HEK293T (cell line): ENCODE measurements around the gene SLC44A5.

ENCODE experiments used
- CTCF ChIA-PET: fragments of 350-600 bp; formaldehyde crosslinking; extraction: SDS; loops from one replicate; lab custom pipeline; 2021; ENCODE audit warnings: antibody characterized with exemption, inconsistent platforms; lab: Yijun Ruan, JAX
- POLR2A ChIA-PET: fragments of 350-600 bp; formaldehyde crosslinking; extraction: SDS; loops from one replicate; lab custom pipeline; 2020; ENCODE audit warnings: antibody characterized with exemption, inconsistent platforms; lab: Yijun Ruan, JAX
- DNase-seq: peaks from one replicate; pipeline ENCODE4 v3.0.0; 2012; ENCODE audit warnings: mixed read lengths; ENCODE audit errors: extremely low spot score
- ARNT ChIP-seq: fragments of 450-650 bp; IDR thresholded peaks from 2 replicates; pipeline ENCODE4 v1.6.1; 2017; ENCODE audit warnings: mild to moderate bottlenecking
- BHLHE40 ChIP-seq: fragments of 450-650 bp; IDR thresholded peaks from 2 replicates; pipeline ENCODE4 v1.6.1; 2016; ENCODE audit warnings: mild to moderate bottlenecking, moderate library complexity, borderline replicate concordance
- CTBP1 ChIP-seq: fragments of 450-650 bp; IDR thresholded peaks from 2 replicates; pipeline ENCODE4 v1.6.1; 2016; ENCODE audit warnings: borderline replicate concordance
- ELF4 ChIP-seq: fragments of 450-650 bp; IDR thresholded peaks from 2 replicates; pipeline ENCODE4 v1.6.1; 2017; ENCODE audit warnings: antibody characterized with exemption
- FOXA1 ChIP-seq: fragments of 450-650 bp; IDR thresholded peaks from 2 replicates; pipeline ENCODE4 v1.6.1; 2016; ENCODE audit warnings: mild to moderate bottlenecking
- FOXK2 ChIP-seq: fragments of 450-650 bp; IDR thresholded peaks from 2 replicates; pipeline ENCODE4 v1.6.1; 2016; ENCODE audit warnings: mild to moderate bottlenecking
- FOXM1 ChIP-seq: fragments of 450-650 bp; IDR thresholded peaks from 2 replicates; pipeline ENCODE4 v1.6.1; 2017; ENCODE audit warnings: mild to moderate bottlenecking, borderline replicate concordance
- HDGF ChIP-seq: fragments of 450-650 bp; IDR thresholded peaks from 2 replicates; pipeline ENCODE4 v1.6.1; 2017; ENCODE audit warnings: antibody characterized with exemption, borderline replicate concordance
- L3MBTL2 ChIP-seq: fragments of 450-650 bp; conservative IDR thresholded peaks from 2 replicates; pipeline ENCODE4 v1.6.1; 2016; ENCODE audit warnings: mild to moderate bottlenecking
- LEF1 ChIP-seq: fragments of 450-650 bp; IDR thresholded peaks from 2 replicates; pipeline ENCODE4 v1.6.1; 2017; ENCODE audit warnings: mild to moderate bottlenecking, borderline replicate concordance
- NFRKB ChIP-seq: fragments of 450-650 bp; IDR thresholded peaks from 2 replicates; pipeline ENCODE4 v1.6.1; 2016; ENCODE audit warnings: mild to moderate bottlenecking, moderate library complexity
- SP1 ChIP-seq: fragments of 450-650 bp; IDR thresholded peaks from 2 replicates; pipeline ENCODE4 v1.6.1; 2017
- SUZ12 ChIP-seq: fragments of 450-650 bp; IDR thresholded peaks from 2 replicates; pipeline ENCODE4 v1.6.1; 2016; ENCODE audit warnings: mild to moderate bottlenecking
- TARDBP ChIP-seq: fragments of 450-650 bp; IDR thresholded peaks from 2 replicates; pipeline ENCODE4 v1.6.1; 2016
- ZNF384 ChIP-seq: fragments of 450-650 bp; IDR thresholded peaks from 2 replicates; pipeline ENCODE4 v1.6.1; 2016
- TF ChIP-seq, protein P1 (sequence below): fragments of 450-650 bp; IDR thresholded peaks from 2 replicates; pipeline ENCODE4 v1.6.1; 2016

The SLC44A5 gene

DNA sequence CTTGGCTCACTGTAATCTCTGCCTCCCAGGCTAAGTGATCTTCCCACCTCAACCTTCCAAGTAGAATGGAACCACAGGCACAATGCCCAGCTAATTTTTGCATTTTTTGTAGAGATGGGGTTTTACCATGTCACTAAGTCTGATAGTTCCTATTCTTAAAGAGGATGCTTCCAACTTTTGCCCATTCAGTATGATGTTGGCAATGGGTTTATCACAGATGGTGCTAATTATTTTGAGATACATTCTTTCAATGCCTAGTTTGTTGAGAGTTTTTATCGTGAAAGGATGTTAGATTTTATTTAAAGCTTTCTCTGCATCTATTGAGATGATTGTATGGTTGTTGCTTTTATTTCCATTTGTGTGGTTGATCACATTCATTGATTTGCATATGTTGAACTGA is 103.9 kb downstream of the SLC44A5 start:
- ChIA-PET POLR2A (no interaction called here), CTCF (no interaction called here)

DNA sequence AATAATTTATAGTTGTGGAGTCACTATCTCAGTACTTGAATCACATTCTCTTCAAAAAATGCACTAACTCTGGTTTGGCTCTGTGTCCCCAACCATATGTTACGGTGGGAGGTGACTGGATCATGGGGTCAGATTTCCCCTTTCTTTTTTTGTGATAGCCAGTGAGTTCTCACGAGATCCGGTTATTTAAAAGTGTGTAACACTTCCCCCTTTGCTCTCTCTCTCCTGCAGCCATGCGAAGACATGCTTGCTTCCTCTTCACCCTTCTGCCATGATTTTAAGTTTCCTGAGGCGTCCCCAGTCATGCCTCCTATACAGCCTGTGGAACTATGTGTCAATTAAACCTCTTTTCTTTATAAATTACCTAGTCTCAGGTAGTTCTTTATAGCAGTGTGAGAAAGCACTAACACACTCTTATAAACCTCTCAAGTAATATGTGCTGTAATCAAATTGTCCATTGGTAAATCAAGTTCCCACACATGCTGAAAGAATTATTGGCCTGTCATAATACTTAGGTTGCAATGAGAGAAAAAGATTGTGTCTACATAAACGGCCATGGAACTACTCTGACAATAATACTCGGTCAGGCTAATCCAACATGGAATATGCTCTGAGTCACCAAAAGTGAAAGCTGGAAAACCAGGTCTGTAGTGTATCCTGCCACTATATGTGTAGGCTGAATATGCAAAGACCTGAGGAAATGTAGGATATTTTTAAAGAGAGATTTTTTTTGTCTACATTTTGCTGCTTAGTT is 107.5 kb downstream of the SLC44A5 start:
- POLR2A ChIA-PET = no interaction called here
- TF ChIP-seq NFRKB (no peak), FOXK2 (no peak), LEF1 (no peak), BHLHE40 (no peak), SUZ12 (no peak), ARNT (no peak), FOXA1 (no peak), L3MBTL2 (no peak), SP1 (no peak), CTBP1 (no peak), ZNF384 (no peak), HDGF (no peak), ELF4 (no peak), TARDBP (no peak), FOXM1 (no peak)
- TF ChIP-seq, protein P1, sequence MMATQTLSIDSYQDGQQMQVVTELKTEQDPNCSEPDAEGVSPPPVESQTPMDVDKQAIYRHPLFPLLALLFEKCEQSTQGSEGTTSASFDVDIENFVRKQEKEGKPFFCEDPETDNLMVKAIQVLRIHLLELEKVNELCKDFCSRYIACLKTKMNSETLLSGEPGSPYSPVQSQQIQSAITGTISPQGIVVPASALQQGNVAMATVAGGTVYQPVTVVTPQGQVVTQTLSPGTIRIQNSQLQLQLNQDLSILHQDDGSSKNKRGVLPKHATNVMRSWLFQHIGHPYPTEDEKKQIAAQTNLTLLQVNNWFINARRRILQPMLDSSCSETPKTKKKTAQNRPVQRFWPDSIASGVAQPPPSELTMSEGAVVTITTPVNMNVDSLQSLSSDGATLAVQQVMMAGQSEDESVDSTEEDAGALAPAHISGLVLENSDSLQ = no peak
- CTCF ChIA-PET = no interaction called here
- no peak for DNase-seq

More for the DNA sequence above, 103.9 kb downstream of the SLC44A5 start:
- no peak for TF ChIP-seq ELF4
- TF ChIP-seq NFRKB = no peak
- no peak for TF ChIP-seq ZNF384
- TF ChIP-seq, protein P1 = no peak
- TF ChIP-seq L3MBTL2 = no peak
- TF ChIP-seq FOXM1 = no peak
- TF ChIP-seq FOXK2 = no peak
- TF ChIP-seq LEF1 = no peak
- TF ChIP-seq CTBP1 = no peak
- no peak for TF ChIP-seq SUZ12
- no peak for TF ChIP-seq FOXA1
- no peak for TF ChIP-seq HDGF
- TF ChIP-seq BHLHE40 = no peak
- no peak for TF ChIP-seq ARNT
- no peak for TF ChIP-seq TARDBP
- TF ChIP-seq SP1 = no peak
- no peak for DNase-seq

DNA sequence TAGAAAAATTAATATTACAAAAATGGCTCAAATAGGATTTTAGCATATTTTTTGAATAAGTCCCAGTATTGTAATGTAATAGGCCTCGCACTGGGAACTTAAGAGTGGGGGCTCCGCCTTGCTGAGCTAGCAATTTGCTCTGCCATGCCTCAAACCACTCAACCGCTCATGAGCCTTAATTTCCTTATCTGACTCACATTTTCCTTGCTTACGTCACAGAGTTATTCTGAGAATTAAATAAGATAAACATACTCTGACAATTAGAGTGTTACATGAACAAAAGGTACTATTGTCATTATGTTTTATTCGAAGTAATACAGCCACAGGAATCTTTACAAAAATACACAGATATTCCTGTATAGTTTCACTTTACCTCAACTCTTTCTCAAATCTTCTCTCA is 108.1 kb downstream of the SLC44A5 start:
- POLR2A ChIA-PET = no interaction called here
- TF ChIP-seq HDGF (no peak), TARDBP (no peak), SP1 (no peak), ARNT (no peak), FOXM1 (no peak), ELF4 (no peak), LEF1 (no peak), SUZ12 (no peak), ZNF384 (no peak), BHLHE40 (no peak)
- TF ChIP-seq, protein P1 = no peak
- CTCF ChIA-PET = no interaction called here
- DNase-seq = no peak

DNA sequence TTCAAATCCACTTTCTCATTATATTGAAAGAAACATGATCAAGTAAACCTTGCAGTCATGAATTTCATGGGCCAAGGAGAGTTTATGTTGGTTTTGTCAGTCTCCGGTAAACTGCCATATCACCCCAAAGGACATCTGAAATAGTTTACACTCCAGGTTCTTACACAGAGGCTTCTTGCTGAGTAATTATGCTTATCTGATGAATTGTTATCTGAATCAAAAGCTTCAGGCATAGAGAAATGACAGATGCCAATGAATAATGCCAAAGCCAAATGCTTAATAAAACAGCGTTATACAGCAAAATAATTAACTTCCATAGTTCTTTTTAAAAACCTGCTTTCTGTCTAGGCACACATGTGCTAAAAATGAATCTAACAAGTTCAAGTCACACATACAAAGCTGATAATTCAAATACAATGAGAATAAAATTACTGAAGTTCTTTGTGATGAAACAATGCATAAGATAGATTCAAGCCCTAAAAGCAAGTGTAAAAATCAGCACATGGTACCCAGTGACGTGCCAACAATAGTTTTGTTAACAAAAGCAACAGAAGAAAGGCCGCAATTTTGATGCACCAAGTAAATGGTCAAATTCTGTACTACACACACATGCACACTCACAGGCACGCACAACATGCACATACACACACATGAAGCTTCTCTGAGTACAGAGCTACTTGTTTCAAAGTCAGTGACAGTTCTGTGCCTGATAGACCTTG is 109.2 kb downstream of the SLC44A5 start:
- TF ChIP-seq BHLHE40 (no peak), TARDBP (no peak), FOXK2 (no peak), SUZ12 (no peak), FOXA1 (no peak), ARNT (no peak)
- no peak for DNase-seq
- ChIA-PET CTCF (no interaction called here), POLR2A (no interaction called here)

DNA sequence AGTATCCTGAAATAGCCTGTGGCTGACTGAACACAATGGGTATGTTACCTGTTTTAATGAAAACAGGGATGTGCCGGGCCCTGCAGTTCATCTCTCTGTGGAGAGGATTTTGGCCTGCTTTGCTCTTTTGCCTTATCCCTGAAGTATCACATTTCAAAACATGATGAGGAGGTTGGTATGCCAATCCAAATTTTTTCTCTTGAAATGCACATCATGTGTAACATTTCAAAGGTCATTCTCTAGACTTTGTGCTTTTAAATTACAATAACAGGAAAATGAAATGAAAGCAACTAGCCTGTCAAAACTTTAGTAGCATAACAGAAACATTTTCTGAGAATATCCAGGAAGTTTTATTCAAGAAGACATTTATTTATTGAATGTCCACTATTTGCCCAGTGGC is 118.9 kb downstream of the SLC44A5 start:
- DNase-seq = no peak
- POLR2A ChIA-PET = no interaction called here
- CTCF ChIA-PET = no interaction called here
- TF ChIP-seq LEF1 (no peak), FOXK2 (no peak), CTBP1 (no peak), ZNF384 (no peak), NFRKB (no peak)
- TF ChIP-seq, protein P1 = no peak
